Fibroblast of lung (primary cell): ENCODE data around the gene HIVEP3. TPM values are rescaled to one million over a fixed set of nuclear protein-coding genes. Genes with fewer than 3 reads are reported as not detected.

Experiments used
- DNase-seq, 2 donors: peaks; one replicate each; pipeline versions ENCODE4 v3.0.0 to v3.0.0-alpha.2; 2010; ENCODE audit warnings: low read depth in 2 of 2
- H2AFZ ChIP-seq: 2 replicates; pipeline ENCODE4 v1.5.1; 2012; ENCODE audit warnings: low read length, control low read depth, inconsistent platforms
- H3K27ac ChIP-seq: 2 replicates; pipeline ENCODE4 v1.5.1; 2011; ENCODE audit warnings: low read length, control low read depth; ENCODE audit not compliant: insufficient read depth
- H3K27me3 ChIP-seq: 2 replicates; pipeline ENCODE4 v1.5.1; 2011; ENCODE audit warnings: mild to moderate bottlenecking, low read length; ENCODE audit not compliant: control insufficient read depth, insufficient read depth
- H3K36me3 ChIP-seq: 2 replicates; pipeline ENCODE4 v1.5.1; 2011; ENCODE audit warnings: low read length; ENCODE audit not compliant: control insufficient read depth, insufficient read depth
- H3K4me1 ChIP-seq: 2 replicates; pipeline ENCODE4 v1.5.1; 2011; ENCODE audit warnings: low read length; ENCODE audit not compliant: control insufficient read depth, insufficient read depth; ENCODE audit errors: extremely low read depth
- H3K4me2 ChIP-seq: 2 replicates; pipeline ENCODE4 v1.5.1; 2011; ENCODE audit warnings: low read length, control low read depth; ENCODE audit not compliant: insufficient read depth; ENCODE audit errors: extremely low read depth
- H3K4me3 ChIP-seq, 4 experiments: fragments of 200-600 bp in 1 of 4; sonication (generic) in 1 of 4; replicated peaks in 1 of 4; 2 replicates each; pipeline ENCODE4 v1.5.1; 2011 to 2016; ENCODE audit warnings: low read length in 4 of 4, low read depth in 3 of 4, mild to moderate bottlenecking in 3 of 4, control low read depth in 2 of 4, inconsistent platforms in 1 of 4, mixed read lengths in 1 of 4; ENCODE audit not compliant: insufficient read depth in 1 of 4; ENCODE audit errors: control extremely low read depth in 1 of 4
- H3K79me2 ChIP-seq: 2 replicates; pipeline ENCODE4 v1.5.1; 2012; ENCODE audit warnings: mild to moderate bottlenecking, low read length, inconsistent platforms; ENCODE audit not compliant: control insufficient read depth, insufficient read depth
- H3K9ac ChIP-seq: 2 replicates; pipeline ENCODE4 v1.5.1; 2011; ENCODE audit warnings: mild to moderate bottlenecking, low read length, control low read depth; ENCODE audit not compliant: insufficient read depth
- H3K9me3 ChIP-seq: 2 replicates; pipeline ENCODE4 v1.5.1; 2012; ENCODE audit warnings: low read depth, low read length; ENCODE audit not compliant: control insufficient read depth, insufficient read depth
- H4K20me1 ChIP-seq: 2 replicates; pipeline ENCODE4 v1.5.1; 2011; ENCODE audit warnings: low read length; ENCODE audit not compliant: control insufficient read depth, insufficient read depth; ENCODE audit errors: extremely low read depth
- EZH2 ChIP-seq: IDR thresholded peaks from 2 replicates; pipeline ENCODE4 v1.5.1; 2012; ENCODE audit warnings: low read length, control low read depth, mild to moderate bottlenecking; ENCODE audit errors: missing control alignments
- polyA plus RNA-seq, 2 donors: library from polyadenylated mRNA; depleted of rRNA in 1 of 2; stranded (reverse) in 1 of 2; unstranded in 1 of 2; fragments of >200 nt; gene quantifications; 2 replicates each; pipeline ENCODE4 v1.2.1, GENCODE V29; 2011 to 2012; ENCODE audit warnings: missing spikeins in 1 of 2
- total RNA-seq: library from RNA; depleted of rRNA; stranded (reverse); fragments of >200 nt; gene quantifications from 2 replicates; pipeline ENCODE4 v1.2.1, GENCODE V29; 2014
- TF ChIP-seq, protein P1 (sequence below), 2 donors: IDR thresholded peaks in 1 of 2; conservative IDR thresholded peaks in 1 of 2; 1 replicate in 1 of 2; 2 replicates in 1 of 2; pipeline ENCODE4 v1.5.1; 2011 to 2012; ENCODE audit warnings: low read length in 2 of 2, control low read depth in 1 of 2, inconsistent platforms in 1 of 2, low read depth in 1 of 2, mild to moderate bottlenecking in 1 of 2

Gene HIVEP3
- total and polyA plus RNA-seq, 2 donors (not counting 1 experiment from before 2014, with no cell fraction given) = 0.83 to 3.2 TPM

DNA sequence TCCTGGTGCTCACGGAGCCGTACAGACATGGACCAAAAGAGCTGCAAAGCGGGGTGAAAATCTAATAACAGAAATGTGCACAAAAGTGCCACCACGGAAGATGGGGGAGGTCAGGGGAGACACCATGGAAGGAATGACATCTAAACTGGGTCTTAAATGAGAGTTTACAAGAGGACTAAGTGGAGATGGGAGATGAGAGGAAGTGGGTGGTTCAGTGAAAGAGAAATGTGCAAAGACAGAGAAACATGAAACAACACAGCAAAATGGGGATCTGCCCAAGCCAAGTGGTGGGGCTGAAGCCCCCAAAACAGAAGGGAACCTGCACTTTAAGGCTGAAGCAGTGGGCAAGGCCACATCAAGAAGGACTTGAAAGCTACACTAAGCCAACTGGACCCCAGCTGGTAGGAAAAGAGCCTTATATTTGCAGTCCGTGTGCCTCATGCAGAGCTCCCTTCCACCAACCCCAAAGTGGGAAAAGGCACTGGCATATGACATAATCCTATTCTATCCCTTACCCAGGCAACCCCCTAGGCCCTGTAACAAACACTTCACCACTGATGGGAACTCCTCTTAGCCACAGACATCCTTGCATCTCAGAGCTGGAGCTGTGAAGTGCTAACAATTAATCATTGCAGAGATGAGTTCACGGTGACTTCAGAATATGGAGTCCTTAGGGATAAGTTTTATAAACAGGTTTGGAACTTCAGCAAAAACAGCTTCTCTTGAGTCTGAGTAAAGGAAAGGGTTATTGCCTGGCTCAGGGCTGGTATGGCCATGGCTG lies 235.7 kb downstream of the HIVEP3 start:
- Histone ChIP-seq H4K20me1 (no peaks in the 10 kb centered on the region), H3K4me3 (no peak overlapping the region), H2AFZ (no peak overlapping the region), H3K4me2 (no peak overlapping the region), H3K9ac (no peak overlapping the region), H3K4me1 (peaks cover 10% of the 10 kb centered on the region), H3K27ac (no peak overlapping the region), H3K27me3 (no peaks in the 10 kb centered on the region), H3K36me3 (no peaks in the 10 kb centered on the region), H3K79me2 (no peaks in the 10 kb centered on the region), H3K9me3 (no peaks in the 10 kb centered on the region)
- DNase-seq = peak in 1 of 2 donors; percentile 42
- TF ChIP-seq, protein P1, sequence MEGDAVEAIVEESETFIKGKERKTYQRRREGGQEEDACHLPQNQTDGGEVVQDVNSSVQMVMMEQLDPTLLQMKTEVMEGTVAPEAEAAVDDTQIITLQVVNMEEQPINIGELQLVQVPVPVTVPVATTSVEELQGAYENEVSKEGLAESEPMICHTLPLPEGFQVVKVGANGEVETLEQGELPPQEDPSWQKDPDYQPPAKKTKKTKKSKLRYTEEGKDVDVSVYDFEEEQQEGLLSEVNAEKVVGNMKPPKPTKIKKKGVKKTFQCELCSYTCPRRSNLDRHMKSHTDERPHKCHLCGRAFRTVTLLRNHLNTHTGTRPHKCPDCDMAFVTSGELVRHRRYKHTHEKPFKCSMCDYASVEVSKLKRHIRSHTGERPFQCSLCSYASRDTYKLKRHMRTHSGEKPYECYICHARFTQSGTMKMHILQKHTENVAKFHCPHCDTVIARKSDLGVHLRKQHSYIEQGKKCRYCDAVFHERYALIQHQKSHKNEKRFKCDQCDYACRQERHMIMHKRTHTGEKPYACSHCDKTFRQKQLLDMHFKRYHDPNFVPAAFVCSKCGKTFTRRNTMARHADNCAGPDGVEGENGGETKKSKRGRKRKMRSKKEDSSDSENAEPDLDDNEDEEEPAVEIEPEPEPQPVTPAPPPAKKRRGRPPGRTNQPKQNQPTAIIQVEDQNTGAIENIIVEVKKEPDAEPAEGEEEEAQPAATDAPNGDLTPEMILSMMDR (conservative IDR thresholded peaks at IDR 0.05 in 1 of 2, IDR thresholded peaks at IDR 0.05 in 1 of 2; ENCODE audit: low read depth in 1 of 2, low read length in 2 of 2) = no peak
- no peak for TF ChIP-seq EZH2

DNA sequence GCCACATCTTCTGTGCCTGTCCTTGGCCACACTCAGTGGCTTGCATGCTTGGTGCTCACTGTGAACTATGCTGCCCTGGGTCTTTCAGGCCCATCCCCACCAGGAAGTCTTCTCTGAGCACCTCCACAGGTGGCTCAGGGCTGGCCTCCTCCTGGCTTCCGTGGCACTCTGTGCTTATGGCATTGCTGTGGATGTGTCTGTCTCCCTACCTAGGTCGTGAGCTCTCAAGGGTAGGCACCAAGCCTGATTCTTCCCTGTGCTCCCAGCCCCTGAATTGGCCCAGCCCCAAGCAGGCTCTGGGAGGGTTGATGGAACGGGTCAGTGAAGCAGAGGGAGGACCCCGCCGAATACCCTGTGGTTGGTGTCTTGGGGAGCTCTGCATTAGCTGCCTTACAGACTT lies 236.6 kb downstream of the HIVEP3 start:
- Histone ChIP-seq H3K9me3 (no peaks in the 10 kb centered on the region), H3K27ac (no peak overlapping the region), H2AFZ (no peak overlapping the region), H3K4me3 (no peak overlapping the region), H3K36me3 (no peaks in the 10 kb centered on the region), H4K20me1 (no peaks in the 10 kb centered on the region), H3K4me2 (no peak overlapping the region), H3K27me3 (no peaks in the 10 kb centered on the region), H3K79me2 (no peaks in the 10 kb centered on the region), H3K4me1 (peaks cover 12% of the 10 kb centered on the region), H3K9ac (no peak overlapping the region)
- DNase-seq = no peak
- TF ChIP-seq, protein P1 (conservative IDR thresholded peaks at IDR 0.05 in 1 of 2, IDR thresholded peaks at IDR 0.05 in 1 of 2; ENCODE audit: low read depth in 1 of 2, low read length in 2 of 2) = no peak
- TF ChIP-seq EZH2 = no peak

DNA sequence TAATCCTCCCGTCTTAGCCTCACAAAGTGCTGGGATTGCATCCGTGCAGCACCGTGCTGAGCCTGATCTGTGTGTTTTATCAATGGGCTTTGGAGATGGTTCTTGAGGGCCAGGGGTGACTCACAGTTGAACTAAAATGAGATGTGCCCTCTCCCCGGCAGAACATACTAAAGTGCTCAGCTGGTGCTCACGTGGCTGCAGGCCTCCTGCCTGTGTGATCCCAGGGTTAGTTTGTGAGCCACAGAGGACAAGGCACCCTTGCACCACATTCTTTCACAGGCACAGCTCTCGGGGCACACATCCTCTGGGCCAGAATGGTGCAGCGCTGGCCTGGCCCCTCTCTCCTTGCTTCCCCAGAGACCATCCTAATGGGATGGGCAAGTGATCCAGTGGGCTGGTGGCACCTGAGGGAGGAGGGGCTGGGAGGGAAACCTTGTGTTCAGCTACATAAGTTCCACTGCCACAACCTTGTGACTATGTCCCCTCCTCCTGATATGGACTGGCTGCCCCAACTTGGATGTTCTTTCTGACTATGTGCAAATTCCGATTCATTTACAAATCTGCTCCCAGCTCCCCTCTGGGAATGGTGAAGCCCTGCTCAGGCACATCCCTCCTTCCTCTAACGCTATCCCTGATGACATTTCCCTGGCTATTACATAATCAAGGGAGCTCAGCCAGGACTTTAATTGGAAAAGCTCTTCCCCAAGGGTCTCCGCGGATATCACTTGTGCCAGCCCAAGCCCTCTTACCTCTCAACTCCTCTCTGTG lies 237.2 kb downstream of the HIVEP3 start:
- H3K9me3 ChIP-seq = no peaks in the 10 kb centered on the region
- no peaks in the 10 kb centered on the region for H3K36me3 ChIP-seq
- H3K4me1 ChIP-seq = peaks cover 12% of the 10 kb centered on the region
- no peak overlapping the region for H3K9ac ChIP-seq
- peak; percentile 61 to 68 for DNase-seq
- H3K79me2 ChIP-seq = no peaks in the 10 kb centered on the region
- no peak overlapping the region for H3K4me2 ChIP-seq
- no peaks in the 10 kb centered on the region for H4K20me1 ChIP-seq
- H3K27me3 ChIP-seq = no peaks in the 10 kb centered on the region
- no peak overlapping the region for H2AFZ ChIP-seq
- H3K27ac ChIP-seq = no peak overlapping the region
- TF ChIP-seq, protein P1 (conservative IDR thresholded peaks at IDR 0.05 in 1 of 2, IDR thresholded peaks at IDR 0.05 in 1 of 2; ENCODE audit: low read depth in 1 of 2, low read length in 2 of 2) = no peak
- no peak for TF ChIP-seq EZH2
- no peak overlapping the region for H3K4me3 ChIP-seq
